Suprapubic skin (tissue), 4 donors: ENCODE measurements around the gene GIMAP5. TPM values are rescaled to one million over a fixed set of nuclear protein-coding genes. Genes with fewer than 3 reads are reported as not detected.
A peak's percentile ranks its signal among the peaks of the same experiment; 100 is the strongest.

ENCODE experiments used
- DNase-seq, 2 donors: peaks; one replicate each; pipeline ENCODE4 v3.0.0-alpha.2; 2019; ENCODE audit warnings: low spot score in 2 of 2
- H3K27ac ChIP-seq: fragments of 200-600 bp; sonication (generic); one replicate; pipeline ENCODE4 v1.5.1; 2019
- H3K27me3 ChIP-seq: fragments of 200-600 bp; sonication (generic); one replicate; pipeline ENCODE4 v1.5.1; 2019
- H3K36me3 ChIP-seq: fragments of 200-600 bp; sonication (generic); one replicate; pipeline ENCODE4 v1.5.1; 2019
- H3K4me1 ChIP-seq: fragments of 200-600 bp; sonication (generic); one replicate; pipeline ENCODE4 v1.5.1; 2019
- H3K4me3 ChIP-seq: fragments of 200-600 bp; sonication (generic); one replicate; pipeline ENCODE4 v1.5.1; 2019; ENCODE audit warnings: mild to moderate bottlenecking
- H3K9me3 ChIP-seq: fragments of 200-600 bp; sonication (generic); one replicate; pipeline ENCODE4 v1.5.1; 2019
- CTCF ChIP-seq, 2 donors: fragments of 200-600 bp in 1 of 2; fragments of 450-650 bp in 1 of 2; sonication (generic) in 1 of 2; IDR thresholded peaks; one replicate each; pipeline ENCODE4 v1.5.1; 2016 to 2019; ENCODE audit warnings: antibody characterized with exemption in 2 of 2, mild to moderate bottlenecking in 1 of 2, moderate library complexity in 1 of 2
- EP300 ChIP-seq: sonication (generic); formaldehyde crosslinking; IDR thresholded peaks from one replicate; pipeline ENCODE4 v1.6.1; 2017; ENCODE audit warnings: antibody characterized with exemption
- POLR2A ChIP-seq, 2 donors: fragments of 450-650 bp; IDR thresholded peaks; one replicate each; pipeline ENCODE4 v1.6.1; 2017; ENCODE audit warnings: antibody characterized with exemption in 2 of 2, mild to moderate bottlenecking in 2 of 2, moderate library complexity in 2 of 2
- POLR2AphosphoS5 ChIP-seq, 3 donors: sonication (generic); formaldehyde crosslinking; IDR thresholded peaks; one replicate each; pipeline ENCODE4 v1.6.1; 2017; ENCODE audit warnings: antibody characterized with exemption in 3 of 3
- WGBS: methylation state at CpG from one replicate; pipeline ENCODE4 v1.1.5; 2018; 5-methylcytosine and 5-hydroxymethylcytosine counted together
- total RNA-seq, 4 donors: library from RNA; depleted of rRNA; stranded (reverse); fragments of >200 nt; gene quantifications; one replicate each; pipeline ENCODE4 v1.1.0, GENCODE V29; 2016

GIMAP5 gene
- total RNA-seq, 4 donors from 2014 or later = 2.8 to 15.0 (median 7.7) TPM

GRCh38 chr7:150784954-150785353 is 47.7 kb downstream of the GIMAP5 start:
- 68% methylated on average over 4 of the region's 4 CpGs for WGBS
- Histone ChIP-seq H3K4me1 (peaks cover 37% of the 10 kb centered on the region), H3K27ac (no peak overlapping the region), H3K27me3 (no peaks in the 10 kb centered on the region), H3K9me3 (no peaks in the 10 kb centered on the region), H3K36me3 (no peaks in the 10 kb centered on the region), H3K4me3 (no peak overlapping the region)
- DNase-seq = no peak
- TF ChIP-seq EP300 = no peak
- no peak for TF ChIP-seq POLR2A (IDR thresholded peaks at IDR 0.05)
- TF ChIP-seq CTCF (IDR thresholded peaks at IDR 0.05) = no peak
- TF ChIP-seq POLR2AphosphoS5 (IDR thresholded peaks at IDR 0.05) = no peak

- TF ChIP-seq POLR2A (IDR thresholded peaks at IDR 0.05) (no peak), CTCF (IDR thresholded peaks at IDR 0.05) (no peak)
- Histone ChIP-seq H3K27me3 (no peaks in the 10 kb centered on the region), H3K4me1 (peaks cover 28% of the 10 kb centered on the region), H3K9me3 (no peaks in the 10 kb centered on the region), H3K36me3 (no peaks in the 10 kb centered on the region), H3K4me3 (no peak overlapping the region), H3K27ac (peak overlapping the region; percentile 12)
- DNase-seq = no peak
- 51% methylated on average over 10 of the region's 10 CpGs for WGBS
Measured at GRCh38 chr7:150787321-150788281, 50.4 kb downstream of the GIMAP5 start.

DNA sequence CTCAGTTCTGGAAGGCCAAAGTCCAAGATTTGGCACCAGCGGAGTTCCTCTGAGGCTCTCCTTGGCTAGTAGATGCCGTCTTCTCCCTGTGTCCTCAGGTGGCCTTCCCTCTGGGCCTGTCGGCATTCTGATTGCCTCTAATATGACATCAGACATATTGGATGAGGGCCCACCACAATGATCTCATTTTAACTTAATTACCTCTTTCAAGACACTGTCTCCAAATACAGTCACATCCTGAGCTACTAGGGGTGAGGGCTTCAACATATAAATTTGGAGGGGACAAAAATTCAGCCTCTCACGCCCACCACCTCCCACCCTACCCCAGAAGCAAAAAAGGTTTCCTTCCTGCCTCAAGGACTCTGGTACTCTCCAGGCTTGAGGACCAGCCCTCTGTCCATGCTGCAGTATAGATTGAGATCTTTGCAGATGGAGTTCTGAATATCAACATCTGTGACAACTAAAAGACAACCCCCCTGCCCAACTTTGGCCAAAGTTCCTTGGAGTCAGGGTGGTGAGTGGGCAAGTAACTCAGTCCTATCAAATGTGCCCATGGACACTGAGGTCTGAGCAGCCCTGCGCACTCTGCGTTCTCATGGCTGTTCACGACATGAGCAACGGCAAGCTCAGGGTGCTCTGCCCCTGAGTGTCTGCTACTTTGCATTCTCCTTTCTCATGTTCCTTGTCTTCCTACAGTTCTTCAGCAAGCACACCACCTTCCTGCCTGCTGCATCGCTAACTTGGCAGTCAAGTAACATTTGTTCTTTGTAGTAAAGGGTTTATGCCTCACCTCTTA is 51.5 kb downstream of the GIMAP5 start:
- no peaks in the 10 kb centered on the region for H3K36me3 ChIP-seq
- H3K4me1 ChIP-seq = peaks cover 28% of the 10 kb centered on the region
- DNase-seq = no peak

GRCh38 chr7:150790416-150791075 is 53.3 kb downstream of the GIMAP5 start:
- 88% methylated on average over 9 of the region's 9 CpGs for WGBS
- Histone ChIP-seq H3K36me3 (no peaks in the 10 kb centered on the region), H3K27ac (no peak overlapping the region), H3K4me1 (peaks cover 24% of the 10 kb centered on the region), H3K4me3 (no peak overlapping the region), H3K9me3 (no peaks in the 10 kb centered on the region), H3K27me3 (no peaks in the 10 kb centered on the region)
- TF ChIP-seq POLR2A (IDR thresholded peaks at IDR 0.05) = no peak
- no peak for DNase-seq

More for the DNA sequence above, 51.5 kb downstream of the GIMAP5 start:
- no peak overlapping the region for H3K4me3 ChIP-seq
- WGBS = 61% methylated on average over 9 of the region's 9 CpGs
- H3K9me3 ChIP-seq = no peaks in the 10 kb centered on the region
- H3K27ac ChIP-seq = peak overlapping the region; percentile 12
- H3K27me3 ChIP-seq = no peaks in the 10 kb centered on the region
- TF ChIP-seq CTCF (IDR thresholded peaks at IDR 0.05) (no peak), EP300 (no peak), POLR2A (IDR thresholded peaks at IDR 0.05) (no peak), POLR2AphosphoS5 (IDR thresholded peaks at IDR 0.05) (no peak)

GRCh38 chr7:150791304-150791703 is 54.1 kb downstream of the GIMAP5 start:
- no peak for TF ChIP-seq POLR2AphosphoS5 (IDR thresholded peaks at IDR 0.05)
- TF ChIP-seq POLR2A (IDR thresholded peaks at IDR 0.05) = no peak
- no peak for TF ChIP-seq EP300
- TF ChIP-seq CTCF (IDR thresholded peaks at IDR 0.05) = no peak
- Histone ChIP-seq H3K4me1 (peaks cover 19% of the 10 kb centered on the region), H3K27ac (no peak overlapping the region), H3K36me3 (no peaks in the 10 kb centered on the region), H3K4me3 (no peak overlapping the region), H3K27me3 (peaks cover 4% of the 10 kb centered on the region), H3K9me3 (no peaks in the 10 kb centered on the region)
- WGBS = 94% methylated on average over 5 of the region's 5 CpGs
- no peak for DNase-seq
